HUDEP-2 (cell line): Measurements from ENCODE around the gene MROH2B.

ENCODE experiments used
- DNase-seq, 76 experiments: peaks; one replicate each; lab custom pipeline; 2025; ENCODE audit not compliant: unreplicated experiment in 76 of 76; lab: John Stamatoyannopoulos, UW

Gene MROH2B

GRCh38 chr5:40976041-40976440 is 95.1 kb downstream of the MROH2B start:
- DNase-seq: no peak

- no peak for DNase-seq
These were observed 97.7 kb downstream of the MROH2B start for GRCh38 chr5:40973364-40974004.

- DNase-seq: no peak
These were observed 98.7 kb downstream of the MROH2B start for GRCh38 chr5:40972434-40972833.

GRCh38 chr5:40962207-40962955 is 108.8 kb downstream of the MROH2B start:
- DNase-seq: no peak

- DNase-seq: no peak
These were observed 111.1 kb downstream of the MROH2B start for GRCh38 chr5:40960037-40960436.

GRCh38 chr5:40958811-40959210 is 112.3 kb downstream of the MROH2B start:
- no peak for DNase-seq

GRCh38 chr5:40957048-40957447 is 114.1 kb downstream of the MROH2B start:
- DNase-seq: no peak

- no peak for DNase-seq
These were observed 115.8 kb downstream of the MROH2B start for GRCh38 chr5:40955313-40955712.
